NOMO-1 treated with dmso at 0.1 percent for 144 hours (cell line): ENCODE results near the gene L3MBTL4.
"Not testable (repeated sequence)": the region's sequence is repeated elsewhere in the genome, so short reads cannot be mapped to it uniquely, and the experiment has no call there.

Experiments used
- DNase-seq: peaks from one replicate; lab custom pipeline; 2025; ENCODE audit not compliant: unreplicated experiment; lab: John Stamatoyannopoulos, UW

The L3MBTL4 gene

DNA sequence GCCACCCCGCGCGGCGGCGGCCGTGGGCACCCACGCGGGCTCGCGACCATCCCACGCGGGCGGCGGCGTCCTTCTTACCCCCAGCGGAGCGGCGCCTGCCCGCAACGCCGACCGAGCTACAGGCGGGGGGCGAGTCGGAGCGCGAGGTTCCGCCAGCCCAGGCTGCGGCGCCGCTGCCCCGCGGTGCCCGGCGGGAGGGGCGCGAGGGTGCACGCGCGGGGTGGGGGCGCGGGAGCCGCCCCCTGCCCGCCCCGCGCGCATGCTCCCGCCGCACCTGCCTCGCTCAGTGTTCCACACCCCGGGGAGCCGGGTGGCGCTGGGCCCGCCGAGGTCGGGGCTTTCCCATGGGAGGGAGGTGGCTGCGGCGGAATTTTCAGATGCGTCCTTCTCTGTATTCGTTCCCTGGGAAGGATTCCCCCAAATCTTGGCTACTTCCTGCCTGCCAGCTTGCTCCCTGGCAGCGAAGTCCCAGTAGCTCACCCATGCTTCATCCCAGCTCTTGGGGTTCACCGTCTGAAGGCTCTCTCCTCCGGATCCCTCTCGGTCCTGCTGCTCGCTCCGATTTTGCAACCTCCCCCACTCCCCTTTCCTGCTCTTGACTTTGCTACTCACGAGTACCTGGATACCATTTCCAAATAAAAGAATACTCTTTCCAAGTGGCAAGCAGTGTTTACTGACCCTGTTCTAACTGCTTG, at the start of gene L3MBTL4:
Gene L3MBTL4, minus strand, starts transcription at position 189 of the 695 bp plus-strand sequence. CDS start 103,286 bp downstream, outside the sequence.
- no peak for DNase-seq

- DNase-seq: no peak
Measured at GRCh38 chr18:6452194-6452593, 37.5 kb upstream of the L3MBTL4 start.

DNA sequence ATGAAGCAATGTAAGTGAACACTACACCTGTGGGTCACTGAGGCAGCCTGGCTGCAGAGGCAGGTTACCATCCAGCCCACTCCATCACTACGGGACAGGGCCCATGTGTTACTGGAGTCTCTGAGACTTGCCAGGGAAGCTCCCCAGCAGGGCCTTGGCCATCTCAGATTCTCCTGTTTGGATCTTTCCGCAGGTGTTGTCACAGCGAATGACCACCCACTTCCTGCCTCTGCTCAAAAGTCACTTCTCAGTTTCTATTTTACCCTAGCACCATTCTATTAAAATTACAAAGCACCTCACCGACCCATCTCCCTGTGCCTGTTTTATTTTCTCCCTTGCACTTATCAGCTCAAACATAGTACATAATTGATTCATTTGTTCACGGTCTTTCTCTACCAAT, 34.5 kb upstream of the L3MBTL4 start:
- no peak for DNase-seq

DNA sequence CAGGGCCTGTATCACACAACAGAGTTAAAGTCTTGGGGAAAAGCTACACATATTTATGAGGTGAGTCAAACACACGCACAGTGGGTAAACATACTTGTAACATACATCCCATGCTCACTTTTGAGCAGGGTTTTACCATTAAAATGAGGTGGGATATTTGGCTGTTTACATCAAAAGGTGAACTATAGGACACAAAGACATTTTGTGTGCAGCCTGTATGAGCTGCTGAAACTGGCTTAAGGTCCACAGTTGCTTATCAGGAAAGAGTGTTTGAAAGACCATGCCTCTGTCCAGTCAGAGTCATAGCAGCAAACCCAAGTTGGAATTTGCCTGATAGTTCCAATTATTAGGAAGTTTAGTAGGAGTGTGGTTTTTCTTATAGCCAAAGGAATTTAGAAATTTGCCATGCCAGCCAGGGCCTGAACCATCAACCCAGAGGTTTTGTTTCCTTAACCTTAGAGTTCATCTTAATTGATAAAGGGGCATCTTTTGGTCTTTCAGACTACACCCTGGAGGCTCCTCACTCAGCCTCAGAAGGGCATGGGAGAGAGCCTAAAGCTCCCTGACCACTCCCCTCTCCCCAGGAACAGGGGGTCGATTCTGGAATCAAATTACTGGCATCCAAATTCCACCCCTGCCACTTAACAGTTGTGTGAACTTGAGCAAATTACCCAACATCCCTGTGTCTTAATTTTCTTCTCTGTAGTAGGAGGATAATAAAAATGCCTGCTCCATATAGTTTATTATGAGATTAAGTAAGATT, 29.9 kb upstream of the L3MBTL4 start:
- DNase-seq: no peak

GRCh38 chr18:6441200-6441599, 26.5 kb upstream of the L3MBTL4 start:
- DNase-seq: no peak

DNA sequence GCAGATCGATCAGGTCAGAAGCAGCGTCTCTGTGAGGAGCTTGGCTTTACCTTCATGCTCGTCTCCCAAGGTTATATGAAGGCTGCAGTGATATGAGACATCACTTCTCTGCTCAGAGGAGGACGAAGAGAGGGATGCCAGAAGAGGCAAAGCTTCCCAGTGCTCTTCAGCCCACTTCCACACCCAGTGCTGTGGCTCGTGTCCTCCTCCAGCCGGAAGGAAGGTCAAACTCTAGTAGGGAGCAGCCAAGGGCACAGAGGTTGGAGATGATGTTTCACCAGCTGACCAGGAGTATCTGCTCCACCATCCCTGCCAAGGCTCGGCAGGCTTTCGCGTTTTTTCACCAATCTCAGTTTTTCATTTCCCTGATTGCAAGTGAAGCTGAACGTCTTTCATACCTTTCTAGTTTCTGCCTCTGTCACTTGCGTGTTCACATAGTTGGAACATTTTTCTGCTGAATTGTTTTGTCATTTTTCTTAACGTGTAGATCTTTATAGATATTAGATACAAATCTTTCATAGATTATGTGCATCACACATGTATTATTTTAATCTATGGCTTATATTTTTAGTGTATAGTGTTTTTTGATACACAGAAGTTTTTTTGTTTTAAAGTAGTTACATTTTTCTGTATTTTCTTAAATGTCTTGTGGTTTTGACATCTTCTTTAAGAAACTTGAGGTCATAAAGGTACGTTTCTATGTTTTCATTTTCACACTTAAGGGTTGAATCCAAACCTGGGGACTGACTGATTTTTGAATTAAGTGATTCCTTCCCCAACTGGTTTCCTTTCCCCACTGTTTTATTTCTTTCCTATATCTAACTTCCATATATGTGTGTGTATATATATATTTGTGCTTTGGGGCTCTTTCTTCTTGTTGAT, 23.5 kb upstream of the L3MBTL4 start:
- no peak for DNase-seq

- no peak for DNase-seq
Measured at GRCh38 chr18:6435731-6436130, 21.0 kb upstream of the L3MBTL4 start.

- DNase-seq: no peak
Measured at GRCh38 chr18:6434987-6435709, 20.4 kb upstream of the L3MBTL4 start.

GRCh38 chr18:6434481-6434880, 19.8 kb upstream of the L3MBTL4 start:
- DNase-seq: no peak

GRCh38 chr18:6431659-6432318, 17.1 kb upstream of the L3MBTL4 start:
- DNase-seq: no peak

GRCh38 chr18:6428851-6429395, 14.2 kb upstream of the L3MBTL4 start:
- DNase-seq: no peak

DNA sequence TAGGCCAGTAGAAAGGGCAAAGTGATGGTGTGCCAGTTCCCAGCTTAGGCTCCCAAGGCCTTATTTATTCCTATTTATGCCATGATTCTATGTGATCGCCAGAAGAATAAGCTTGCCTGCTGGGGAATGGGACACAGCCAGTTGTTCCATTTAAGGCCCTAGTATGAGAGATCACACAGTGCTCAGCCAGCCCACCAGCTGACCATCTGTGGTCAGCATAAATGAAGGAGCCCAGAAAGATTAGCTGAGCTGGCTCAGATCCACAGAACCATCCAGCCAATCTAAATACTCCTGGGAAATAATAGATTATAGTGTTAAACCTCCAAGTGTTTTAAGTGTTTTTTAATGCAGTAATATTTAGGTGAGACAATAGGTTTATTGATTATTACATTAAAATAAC, 12.6 kb upstream of the L3MBTL4 start:
- DNase-seq: no peak

DNA sequence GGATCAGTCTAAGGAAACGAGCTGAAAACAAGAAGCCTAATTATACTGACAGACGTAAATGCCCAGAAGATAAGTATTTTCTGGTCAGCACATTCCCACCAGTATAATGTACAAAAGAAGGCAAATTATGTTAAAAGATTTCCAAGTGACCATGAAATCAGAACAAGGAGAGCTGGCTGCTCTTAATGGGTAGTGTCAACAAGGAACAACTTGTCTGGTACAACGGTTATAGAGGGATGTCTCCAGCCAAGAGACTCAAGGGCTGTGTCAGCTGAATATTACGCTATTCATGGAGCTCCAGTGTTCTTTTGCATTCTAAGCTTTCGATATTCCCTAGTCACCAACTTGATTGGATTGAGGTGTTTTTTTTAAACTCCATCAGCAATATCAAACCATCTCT, 8.6 kb upstream of the L3MBTL4 start:
- DNase-seq: no peak

DNA sequence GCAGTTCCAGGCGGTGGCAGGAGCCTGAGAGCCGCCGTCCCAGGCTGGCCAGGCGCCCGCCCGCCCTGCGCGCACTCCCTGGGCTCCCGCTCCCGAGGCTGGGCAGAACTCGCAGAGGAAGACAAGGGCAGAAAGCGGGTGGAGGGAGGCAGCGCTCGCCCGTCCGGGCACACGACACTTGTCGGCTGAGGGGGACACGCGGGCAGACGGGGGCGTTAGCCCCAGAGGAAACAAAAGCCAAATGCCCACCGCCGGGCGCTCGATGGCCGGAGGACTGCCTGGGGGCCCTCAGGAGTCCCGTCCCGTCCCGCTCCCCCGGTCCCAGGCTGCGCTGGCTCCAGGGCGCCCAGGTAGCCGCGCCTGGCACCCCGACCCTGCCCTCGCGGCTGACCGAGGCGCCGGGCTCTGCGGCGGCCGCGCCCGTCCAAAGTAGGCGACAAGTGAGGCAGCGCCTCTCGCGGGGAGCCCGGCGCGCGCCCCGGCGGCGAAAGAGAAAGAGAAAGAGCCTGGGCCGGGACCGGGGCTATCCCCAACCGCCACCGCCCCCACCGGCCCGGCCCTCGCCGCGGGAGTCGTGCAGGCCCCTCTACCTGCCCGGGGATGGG, 491 bp downstream of the L3MBTL4 start:
- peak; percentile 7 for DNase-seq

DNA sequence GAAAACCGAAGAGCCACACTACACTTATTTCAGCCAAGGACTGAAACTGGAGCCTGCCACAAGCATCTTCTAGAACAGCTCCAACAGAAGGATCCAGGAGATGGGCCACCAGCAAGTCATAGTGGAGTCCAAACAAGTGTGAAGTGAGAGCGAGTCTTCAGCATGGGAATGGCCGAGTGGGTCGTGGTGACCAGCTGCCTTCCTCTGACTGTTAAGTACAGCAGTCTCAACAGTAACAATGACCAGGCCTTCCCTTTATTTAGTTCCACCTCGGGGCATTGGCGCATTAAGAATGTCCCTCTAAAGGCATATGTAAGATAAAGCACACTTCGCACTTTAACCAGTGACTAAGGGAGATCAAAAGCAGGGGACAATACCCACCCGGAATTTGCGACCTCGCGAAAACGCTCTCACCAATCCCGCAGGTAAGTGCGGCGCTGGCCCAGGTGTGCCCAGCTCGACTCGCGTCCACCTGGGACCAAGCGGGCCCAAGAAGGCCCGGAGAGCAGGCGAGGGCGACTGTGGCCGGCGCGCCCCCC, 1.1 kb downstream of the L3MBTL4 start:
- DNase-seq: no peak

DNA sequence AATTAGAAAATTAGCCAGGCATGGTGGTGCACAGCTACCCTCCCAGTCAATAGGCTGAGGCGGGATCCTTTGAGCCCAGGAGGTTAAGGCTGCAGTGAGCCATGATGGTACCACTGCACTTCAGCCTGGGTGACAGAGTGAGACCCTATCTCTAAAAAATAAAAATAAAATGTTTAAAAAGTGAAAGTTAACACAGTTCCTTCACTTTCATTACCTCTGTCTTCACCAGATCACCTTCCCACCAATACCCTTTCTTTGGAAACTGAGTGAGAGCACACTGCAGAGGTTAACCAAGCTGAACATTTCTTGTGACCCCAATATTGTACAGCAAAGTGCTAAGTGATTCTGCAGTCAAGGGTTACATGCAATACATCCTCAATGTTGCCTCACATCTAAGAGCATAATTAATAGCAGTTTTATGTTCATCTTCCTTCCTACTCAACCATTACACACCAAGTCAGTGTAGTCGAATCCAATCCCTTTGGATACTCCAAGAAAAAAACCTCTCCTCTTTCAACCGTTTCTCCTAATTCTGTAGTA, 1.7 kb downstream of the L3MBTL4 start:
- no peak for DNase-seq

- DNase-seq: no peak
Measured at GRCh38 chr18:6411382-6411781, 3.3 kb downstream of the L3MBTL4 start.

DNA sequence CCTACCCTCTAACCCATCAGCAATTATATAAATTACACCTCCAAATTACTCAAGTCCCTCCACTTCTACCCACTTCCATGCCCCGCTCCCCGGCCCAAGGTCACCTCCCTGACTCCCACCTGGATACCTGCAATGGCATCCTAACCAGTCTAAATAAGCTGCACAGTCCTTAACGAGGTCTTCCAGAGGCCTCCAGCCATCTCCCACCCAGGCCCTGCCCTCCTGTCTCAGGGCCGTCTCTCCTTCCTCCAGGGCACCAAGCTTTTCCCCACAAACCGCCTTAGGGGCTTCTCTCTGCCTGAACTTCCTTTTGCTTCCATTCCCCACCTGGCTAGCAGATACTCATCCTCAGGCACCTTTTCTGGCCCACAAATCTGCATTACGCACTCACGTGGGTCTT, 4.8 kb downstream of the L3MBTL4 start:
- DNase-seq: no peak

DNA sequence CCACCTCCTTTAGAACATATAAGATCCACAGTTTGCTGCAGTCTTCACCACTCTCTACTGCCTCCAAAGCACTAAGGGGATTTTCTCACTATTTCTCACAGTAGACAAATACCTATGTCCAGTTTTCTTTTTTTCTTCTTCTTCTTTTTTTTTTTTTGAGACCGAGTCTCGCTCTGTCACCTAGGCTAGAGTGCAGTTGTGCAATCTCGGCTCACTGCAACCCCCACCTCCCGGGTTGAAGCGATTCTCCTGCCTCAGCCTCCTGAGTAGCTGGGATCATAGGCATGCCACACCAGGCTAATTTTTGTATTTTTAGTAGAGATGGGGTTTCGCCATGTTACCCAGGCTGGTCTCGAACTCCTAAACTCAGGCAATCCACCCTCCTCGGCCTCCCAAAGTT, 6.2 kb downstream of the L3MBTL4 start:
- not testable (repeated sequence) for DNase-seq
